Fibroblast of skin of left quadriceps (primary cell): ENCODE results near the gene NAT9.

Experiments
- DNase-seq, 2 experiments: peaks; one replicate each; pipeline ENCODE4 v3.0.0-alpha.2; 2013; ENCODE audit warnings: low read depth in 2 of 2

The NAT9 gene

GRCh38 chr17:74776044-74776962 is at the start of gene NAT9:
Gene NAT9 (minus strand): TSS chr17:74776345. CDS start chr17:74775698, 647 bp downstream.
- peak; percentile 86 to 87 for DNase-seq

- no peak for DNase-seq
Measured at GRCh38 chr17:74824961-74825627, 48.9 kb upstream of the NAT9 start.

- DNase-seq = no peak
Measured at GRCh38 chr17:74822939-74823367, 46.8 kb upstream of the NAT9 start.

- DNase-seq = no peak
Measured at GRCh38 chr17:74822335-74822938, 46.3 kb upstream of the NAT9 start.

- no peak for DNase-seq
Measured at GRCh38 chr17:74821655-74822334, 45.6 kb upstream of the NAT9 start.

- no peak for DNase-seq
Measured at GRCh38 chr17:74819801-74820436, 43.8 kb upstream of the NAT9 start.

GRCh38 chr17:74818291-74818938 is 42.3 kb upstream of the NAT9 start:
- no peak for DNase-seq

- no peak for DNase-seq
Measured at GRCh38 chr17:74816905-74817620, 40.9 kb upstream of the NAT9 start.

- no peak for DNase-seq
Measured at GRCh38 chr17:74815550-74816370, 39.6 kb upstream of the NAT9 start.

GRCh38 chr17:74815067-74815466 is 38.9 kb upstream of the NAT9 start:
- no peak for DNase-seq

GRCh38 chr17:74814453-74814852 is 38.3 kb upstream of the NAT9 start:
- no peak for DNase-seq

GRCh38 chr17:74812109-74813009 is 36.2 kb upstream of the NAT9 start:
- no peak for DNase-seq

GRCh38 chr17:74810699-74811485 is 34.7 kb upstream of the NAT9 start:
- no peak for DNase-seq

GRCh38 chr17:74808714-74809430 is 32.7 kb upstream of the NAT9 start:
- no peak for DNase-seq

- DNase-seq = no peak
Measured at GRCh38 chr17:74807925-74808324, 31.8 kb upstream of the NAT9 start.

GRCh38 chr17:74807441-74807840 is 31.3 kb upstream of the NAT9 start:
- DNase-seq = no peak

- no peak for DNase-seq
Measured at GRCh38 chr17:74806334-74806733, 30.2 kb upstream of the NAT9 start.
